Stimulated activated naive CD4-positive, alpha-beta T cell (primary cell): ENCODE results near the gene SUPT5H.
"Not testable (repeated sequence)": the region's sequence is repeated elsewhere in the genome, so short reads cannot be mapped to it uniquely, and the experiment has no call there.

Source experiments
- DNase-seq, 6 experiments: peaks; one replicate each; lab custom pipeline; 2025; lab: John Stamatoyannopoulos, UW

SUPT5H gene

GRCh38 chr19:39425744-39426143 lies 19.6 kb upstream of the SUPT5H start:
- no peak for DNase-seq

- DNase-seq = no peak
These were observed 19.2 kb upstream of the SUPT5H start for GRCh38 chr19:39426170-39426569.

GRCh38 chr19:39427707-39428106 lies 17.7 kb upstream of the SUPT5H start:
- no peak for DNase-seq

DNA sequence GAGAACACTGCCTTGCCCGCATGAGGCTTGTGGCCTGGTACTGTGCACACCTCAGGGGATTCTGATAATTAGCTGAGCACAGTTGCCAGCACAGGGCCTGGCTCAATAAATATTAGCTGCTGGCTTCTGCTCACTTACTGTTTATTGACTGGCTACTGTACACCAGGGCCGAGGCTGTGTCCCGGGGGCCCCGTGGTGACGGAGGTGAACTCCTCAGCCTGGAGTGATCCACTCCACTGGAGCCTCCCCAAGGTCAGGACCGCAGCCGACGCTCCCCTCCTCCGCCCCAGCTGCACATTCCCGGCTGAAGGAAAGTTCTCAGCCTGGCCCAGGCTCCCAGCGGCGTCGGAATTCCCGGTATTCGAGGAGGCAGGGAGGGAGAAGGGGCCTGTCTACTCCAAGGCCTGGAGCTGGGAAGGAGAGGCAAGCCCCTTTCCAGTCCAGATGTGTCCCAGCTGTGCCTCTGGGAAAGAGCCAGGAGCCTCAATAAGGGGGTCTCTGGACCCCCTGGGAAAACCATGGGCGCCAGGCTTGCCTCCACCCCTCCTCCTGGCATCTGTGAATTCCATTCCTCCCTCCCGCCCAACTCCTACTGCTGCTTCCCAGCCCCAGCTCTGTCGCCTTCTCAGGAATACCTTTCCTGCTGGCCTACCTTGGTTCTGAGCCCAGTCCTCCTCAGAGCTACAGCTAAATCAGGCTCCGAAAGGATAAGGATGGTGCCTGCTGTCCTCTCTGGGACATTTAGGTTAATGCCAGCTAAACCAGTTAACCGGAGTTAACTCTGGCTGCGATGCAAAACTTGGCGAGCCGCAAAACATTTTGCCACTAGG lies 16.9 kb upstream of the SUPT5H start:
- no peak for DNase-seq

DNA sequence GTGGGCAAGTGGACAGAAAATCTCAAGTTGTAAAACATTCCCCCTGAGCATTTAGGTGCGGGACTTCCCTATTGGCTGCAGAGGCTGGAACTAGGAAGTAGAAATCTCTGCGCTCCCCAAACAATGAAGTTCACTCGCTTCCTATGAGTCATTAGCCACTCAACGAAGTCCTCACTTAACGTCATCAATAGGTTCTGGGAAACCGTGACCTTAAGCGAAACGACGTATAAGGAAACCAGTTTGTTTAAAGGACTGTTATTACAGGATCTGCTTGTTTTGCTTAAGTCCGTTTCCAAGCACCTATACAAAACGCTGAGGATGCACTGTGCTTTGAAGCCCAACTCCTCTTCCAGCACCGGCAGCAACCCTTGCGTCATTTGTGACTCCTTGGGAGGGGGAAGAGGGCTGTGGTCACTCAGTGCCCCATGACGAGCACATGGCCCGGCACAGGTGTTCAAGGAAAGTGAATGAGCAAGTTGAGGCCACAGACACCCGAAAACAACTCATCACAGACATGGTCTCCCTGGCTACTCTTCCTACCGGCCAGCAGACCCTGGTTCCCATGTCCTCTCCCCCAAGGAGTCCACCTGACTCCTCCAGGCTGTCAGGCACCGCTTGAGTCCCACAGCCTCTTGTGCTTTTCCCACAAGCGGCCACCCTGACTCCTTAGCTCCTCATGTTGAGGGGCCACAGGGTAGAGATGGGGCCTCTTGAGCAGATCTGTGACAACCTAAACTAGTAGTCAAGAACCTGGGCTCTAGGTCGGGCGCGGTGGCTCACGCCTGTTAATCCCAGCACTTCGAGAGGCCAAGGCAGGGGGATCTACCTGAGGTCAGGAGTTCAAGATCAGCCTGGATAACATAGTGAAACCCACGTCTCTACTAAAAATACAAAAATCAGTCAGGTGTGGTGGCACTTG lies 14.4 kb upstream of the SUPT5H start:
- DNase-seq = no peak

- no peak for DNase-seq
These were observed 12.7 kb upstream of the SUPT5H start for GRCh38 chr19:39432677-39433025.

GRCh38 chr19:39433480-39434079 lies 11.8 kb upstream of the SUPT5H start:
- DNase-seq = no peak

GRCh38 chr19:39434123-39435076 lies 11.0 kb upstream of the SUPT5H start:
- no peak for DNase-seq

GRCh38 chr19:39435499-39436349 lies 9.7 kb upstream of the SUPT5H start, which contains the start of gene RPS16:
Gene RPS16 (minus strand): TSS chr19:39435949. CDS start chr19:39435895, 54 bp downstream.
- peak; percentile 96 to 98 (median 97) for DNase-seq

DNA sequence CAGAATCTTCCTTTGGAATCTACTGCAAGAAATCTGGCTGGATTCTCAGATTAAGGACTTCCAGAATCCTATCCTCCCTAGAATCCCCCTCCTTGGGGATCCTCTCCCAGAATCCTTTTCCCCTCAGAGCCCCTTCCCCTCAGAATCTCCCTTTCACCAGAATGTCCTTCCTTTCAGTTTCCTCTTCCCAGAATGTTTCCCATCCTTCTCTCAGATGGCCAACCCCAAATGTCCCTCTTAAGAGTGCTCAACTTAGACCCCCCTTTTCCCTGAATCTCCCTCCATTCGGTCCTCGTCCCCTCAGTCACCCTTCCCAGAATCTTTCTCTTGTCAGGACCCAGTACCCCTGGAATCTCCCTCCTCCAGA lies 9.0 kb upstream of the SUPT5H start:
- DNase-seq = no peak

DNA sequence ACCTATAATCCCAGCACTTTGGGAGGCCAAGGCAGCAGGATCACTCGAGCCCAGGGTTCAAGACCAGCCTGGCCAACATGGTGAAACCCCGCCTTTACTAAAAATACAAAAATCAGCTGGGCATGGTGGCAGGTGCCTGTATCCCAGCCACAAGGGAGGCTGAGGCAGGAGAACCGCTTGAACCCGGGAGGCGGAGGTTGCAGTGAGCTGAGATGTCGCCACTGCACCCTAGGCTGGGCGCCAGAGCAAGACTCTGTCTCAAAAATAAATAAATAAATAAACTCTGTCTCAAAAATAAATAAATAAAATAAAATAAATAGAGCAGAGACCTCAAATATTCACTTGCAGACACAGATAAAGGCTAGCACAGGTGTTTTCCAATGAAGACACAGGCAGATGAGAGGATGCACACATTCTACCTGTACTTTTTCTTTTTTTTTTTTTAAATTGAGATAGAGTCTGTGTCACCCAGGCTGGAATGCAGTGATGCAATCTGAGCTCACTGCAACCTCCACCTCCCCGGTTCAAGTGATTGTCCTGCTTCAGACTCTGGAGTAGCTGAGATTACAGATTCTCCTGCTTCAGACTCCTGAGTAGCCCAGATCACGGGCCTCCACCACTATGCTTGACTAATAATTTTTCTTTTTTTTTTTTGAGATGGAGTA lies 7.0 kb upstream of the SUPT5H start:
- no peak for DNase-seq

GRCh38 chr19:39444598-39445195 lies 685 bp upstream of the SUPT5H start:
- DNase-seq = peak in 1 of 6 experiments; percentile 26

DNA sequence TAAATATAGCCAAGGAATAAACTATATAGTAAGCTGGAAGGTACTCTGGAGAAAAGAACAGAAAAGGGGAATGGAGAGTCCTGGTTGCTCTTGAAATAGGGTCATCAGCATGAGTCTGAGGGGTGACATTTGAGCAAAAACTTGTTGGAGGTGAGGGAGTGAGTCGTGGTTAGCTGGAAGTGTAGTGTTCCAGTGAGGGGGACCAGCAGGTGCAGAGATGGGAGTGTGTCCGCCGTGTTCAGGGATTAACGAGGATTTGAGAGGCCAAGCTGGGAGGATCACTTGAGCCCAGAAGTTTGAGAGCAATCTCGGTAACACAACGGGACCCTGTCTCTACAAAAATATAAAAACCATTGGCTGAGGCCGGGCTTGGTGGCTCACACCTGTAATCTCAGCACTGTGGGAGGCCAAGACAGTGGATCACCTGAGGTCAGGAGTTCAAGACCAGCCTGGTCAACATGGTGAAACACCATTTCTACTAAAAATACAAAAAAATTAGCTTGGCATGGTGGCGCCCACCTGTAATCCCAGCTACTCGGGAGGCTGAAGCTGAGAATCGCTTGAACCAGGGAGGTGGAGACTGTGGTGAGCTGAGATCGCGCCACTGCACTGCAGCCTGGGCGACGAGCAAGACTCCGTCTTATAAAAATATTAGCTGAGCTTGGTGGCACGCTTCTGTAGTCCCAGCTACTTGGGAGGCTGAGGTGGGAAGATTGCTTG lies 1.1 kb downstream of the SUPT5H start:
- peak in 1 of 6 experiments; percentile 12 for DNase-seq

- DNase-seq = no peak
These were observed 2.9 kb downstream of the SUPT5H start for GRCh38 chr19:39448271-39448670.

DNA sequence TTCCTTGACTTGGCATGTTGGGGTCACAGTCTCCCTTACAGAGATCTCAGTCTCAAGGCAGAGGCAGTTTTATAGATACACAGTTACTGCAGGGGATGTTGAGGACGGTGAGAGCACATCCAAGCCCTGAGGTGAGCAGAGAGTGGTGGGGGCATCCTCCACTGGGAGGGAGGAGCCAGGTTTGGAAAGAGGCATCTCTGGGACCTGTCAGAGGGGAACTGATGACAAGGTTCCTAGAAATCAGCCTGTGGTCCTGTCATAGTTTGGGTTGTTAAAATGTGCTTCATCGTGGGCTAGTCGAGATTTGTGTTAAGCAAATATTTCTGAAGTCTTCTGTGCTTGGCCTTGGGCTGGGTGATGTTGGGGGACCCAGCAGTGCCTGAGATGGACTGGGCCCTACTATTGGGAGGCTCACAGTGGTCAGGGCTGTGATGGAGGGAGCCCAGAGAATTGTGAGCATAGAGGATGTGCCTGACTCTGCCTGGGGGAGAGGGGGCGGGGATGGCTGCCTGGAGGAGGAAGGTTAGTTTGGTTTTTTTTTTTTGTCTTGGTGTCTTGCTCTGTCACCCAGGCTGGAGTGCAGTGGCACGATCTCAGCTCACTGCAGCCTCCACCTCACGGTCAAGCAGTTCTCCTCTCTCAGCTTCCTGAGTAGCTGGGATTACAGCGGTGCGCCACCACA lies 3.9 kb downstream of the SUPT5H start:
- DNase-seq = no peak

DNA sequence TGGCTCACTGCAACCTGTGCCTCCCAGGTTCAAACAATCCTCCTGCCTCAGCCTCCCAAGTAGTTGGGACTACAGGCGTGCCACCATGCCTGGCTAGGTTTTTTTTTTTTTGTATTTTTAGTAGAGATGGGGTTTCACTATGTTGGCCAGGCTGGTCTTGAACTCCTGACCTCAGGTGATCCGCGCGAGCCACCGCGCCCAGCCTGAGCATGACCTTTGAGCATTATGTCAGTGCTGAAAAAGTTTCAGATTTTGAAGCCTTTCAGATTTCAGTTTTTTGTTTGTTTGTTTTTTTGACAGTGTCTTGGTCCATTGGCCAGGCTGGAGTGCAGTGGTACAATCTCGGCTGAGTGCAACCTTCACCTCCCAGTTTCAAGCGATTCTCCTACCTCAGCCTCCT lies 5.9 kb downstream of the SUPT5H start:
- DNase-seq = not testable (repeated sequence)

GRCh38 chr19:39463403-39463802 lies 18.0 kb downstream of the SUPT5H start:
- DNase-seq = no peak
